Left lung (tissue), 10 donors: ENCODE results near the gene PIGQ. TPM values are rescaled to one million over a fixed set of nuclear protein-coding genes. Genes with fewer than 3 reads are reported as not detected.

Experiments
- ATAC-seq: fragments of 200-7000 bp; cut with Tn5 transposase; one replicate; pipeline ENCODE4 v1.9.1; 2020; ENCODE audit warnings: moderate library complexity
- DNase-seq, 4 donors: peaks; one replicate each; pipeline ENCODE4 v3.0.0-alpha.2; 2013 to 2020
- H3K27ac ChIP-seq, 2 donors: fragments of 200-600 bp; sonication (generic) in 1 of 2; one replicate each; pipeline versions ENCODE4 v1.5.0 to v1.8.0; 2020 to 2021
- H3K27me3 ChIP-seq, 2 donors: fragments of 200-600 bp; sonication (generic) in 1 of 2; one replicate each; pipeline versions ENCODE4 v1.5.0 to v1.8.0; 2020 to 2021
- H3K36me3 ChIP-seq, 2 donors: fragments of 200-600 bp; sonication (generic) in 1 of 2; one replicate each; pipeline versions ENCODE4 v1.5.0 to v1.8.0; 2020 to 2021
- H3K4me1 ChIP-seq, 2 donors: fragments of 200-600 bp; one replicate each; pipeline ENCODE4 v1.8.0; 2021
- H3K4me3 ChIP-seq, 2 donors: fragments of 200-600 bp; sonication (generic) in 1 of 2; one replicate each; pipeline versions ENCODE4 v1.5.0 to v1.8.0; 2020 to 2021; ENCODE audit warnings: mild to moderate bottlenecking in 1 of 2
- H3K9me3 ChIP-seq, 2 donors: fragments of 200-600 bp; sonication (generic) in 1 of 2; one replicate each; pipeline versions ENCODE4 v1.5.0 to v1.8.0; 2020 to 2021
- intact Hi-C, 2 donors: fragments of 100-400 bp; cut with DNase I; formaldehyde crosslinking; loops; one replicate each; pipeline versions ENCODE4 v1.11.2 to v1.14.2; 2022
- polyA plus RNA-seq, 6 donors: library from polyadenylated mRNA; unstranded; fragments of 120-200 nt; gene quantifications; one replicate each; pipeline ENCODE4 v1.2.1, GENCODE V29; 2013; ENCODE audit not compliant: insufficient read length in 6 of 6
- total RNA-seq, 2 donors: library from RNA; stranded (reverse); fragmentation: NEBNext Ultra II Directional; extraction: Animal tissue kit (Norgen Biotek cat#: 25700); gene quantifications; one replicate each; pipeline ENCODE4 v1.2.1, GENCODE V29; 2021
- TF ChIP-seq, protein P1 (sequence below), 2 donors: fragments of 200-600 bp; sonication (generic) in 1 of 2; IDR thresholded peaks; one replicate each; pipeline versions ENCODE4 v1.5.0 to v1.8.0; 2021; ENCODE audit warnings: antibody characterized with exemption in 2 of 2
- donor health status: DM: no; HTN: yes; CAD: no.
- donor health status: DM: no; HTN: no; CAD: no.

The PIGQ gene
- total and polyA plus RNA-seq, 8 donors: 32.9 to 68.5 (median 39.0) TPM

DNA sequence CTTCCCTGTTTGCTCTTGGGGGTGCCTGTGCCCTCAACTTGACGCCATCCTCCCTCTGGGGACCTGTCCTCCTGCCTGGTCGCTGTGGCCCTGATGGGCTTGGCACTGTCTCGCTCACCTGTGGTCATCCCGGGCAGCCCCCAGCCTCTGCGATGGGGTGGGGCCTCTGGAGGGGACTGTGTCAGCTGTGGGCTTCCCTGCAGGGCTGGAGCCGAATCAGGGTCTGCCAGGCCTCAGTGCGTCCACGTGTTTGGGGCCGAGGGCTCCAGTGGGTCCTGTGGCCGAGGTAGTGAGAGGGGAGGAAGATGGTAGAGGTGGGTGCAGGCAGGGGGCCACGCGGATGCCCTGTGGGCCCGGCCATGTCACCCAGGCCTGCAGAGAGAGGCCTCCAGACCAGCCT, 8.0 kb downstream of the PIGQ start:
- Histone ChIP-seq H3K27me3 (no peaks in the 10 kb centered on the region), H3K4me3 (no peak overlapping the region), H3K9me3 (no peaks in the 10 kb centered on the region), H3K36me3 (peaks cover 0 to 42% of the 10 kb centered on the region in 2 donors), H3K27ac (no peak overlapping the region), H3K4me1 (peaks cover 0 to 9% of the 10 kb centered on the region in 2 donors)
- intact Hi-C loops: loop anchor here in 1 of 2 donors (5.0 kb wide), 1 partner anchor 85 kb away; no protein-coding TSS in a partner anchor
- no peak for ATAC-seq
- TF ChIP-seq, protein P1, sequence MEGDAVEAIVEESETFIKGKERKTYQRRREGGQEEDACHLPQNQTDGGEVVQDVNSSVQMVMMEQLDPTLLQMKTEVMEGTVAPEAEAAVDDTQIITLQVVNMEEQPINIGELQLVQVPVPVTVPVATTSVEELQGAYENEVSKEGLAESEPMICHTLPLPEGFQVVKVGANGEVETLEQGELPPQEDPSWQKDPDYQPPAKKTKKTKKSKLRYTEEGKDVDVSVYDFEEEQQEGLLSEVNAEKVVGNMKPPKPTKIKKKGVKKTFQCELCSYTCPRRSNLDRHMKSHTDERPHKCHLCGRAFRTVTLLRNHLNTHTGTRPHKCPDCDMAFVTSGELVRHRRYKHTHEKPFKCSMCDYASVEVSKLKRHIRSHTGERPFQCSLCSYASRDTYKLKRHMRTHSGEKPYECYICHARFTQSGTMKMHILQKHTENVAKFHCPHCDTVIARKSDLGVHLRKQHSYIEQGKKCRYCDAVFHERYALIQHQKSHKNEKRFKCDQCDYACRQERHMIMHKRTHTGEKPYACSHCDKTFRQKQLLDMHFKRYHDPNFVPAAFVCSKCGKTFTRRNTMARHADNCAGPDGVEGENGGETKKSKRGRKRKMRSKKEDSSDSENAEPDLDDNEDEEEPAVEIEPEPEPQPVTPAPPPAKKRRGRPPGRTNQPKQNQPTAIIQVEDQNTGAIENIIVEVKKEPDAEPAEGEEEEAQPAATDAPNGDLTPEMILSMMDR (IDR thresholded peaks at IDR 0.05): no peak
- DNase-seq: no peak

DNA sequence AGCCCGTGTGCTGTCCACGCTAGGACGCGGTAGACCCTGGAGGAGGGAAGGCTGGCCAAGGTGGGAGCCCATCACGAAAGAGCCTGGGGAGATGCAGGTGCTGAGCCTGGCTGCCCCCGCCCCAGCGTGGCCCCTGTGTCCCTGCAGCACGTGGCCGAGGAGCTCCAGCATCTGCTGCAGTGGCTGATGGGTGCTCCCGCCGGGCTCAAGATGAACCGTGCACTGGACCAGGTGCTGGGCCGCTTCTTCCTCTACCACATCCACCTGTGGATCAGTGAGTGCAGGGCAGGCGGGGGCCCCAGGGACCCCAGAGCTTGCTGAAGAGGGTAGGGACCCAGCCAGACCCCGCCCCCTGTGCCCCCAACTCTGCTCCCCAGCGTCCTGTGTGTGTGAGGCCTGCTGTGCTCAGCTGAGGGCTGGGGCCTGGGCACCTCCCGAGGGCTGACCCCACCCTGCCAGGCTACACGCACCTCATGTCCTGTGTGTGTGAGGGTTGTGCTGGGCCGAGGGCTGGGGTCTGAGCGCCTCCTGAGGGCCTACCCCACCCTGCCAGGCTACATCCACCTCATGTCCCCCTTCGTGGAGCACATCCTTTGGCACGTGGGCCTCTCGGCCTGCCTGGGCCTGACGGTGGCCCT, 8.6 kb downstream of the PIGQ start:
- peaks cover 0 to 9% of the 10 kb centered on the region in 2 donors for H3K4me1 ChIP-seq
- no peak overlapping the region for H3K4me3 ChIP-seq
- peaks cover 0 to 47% of the 10 kb centered on the region in 2 donors for H3K36me3 ChIP-seq
- H3K9me3 ChIP-seq: no peaks in the 10 kb centered on the region
- ATAC-seq: no peak
- H3K27ac ChIP-seq: no peak overlapping the region
- no peak for DNase-seq
- TF ChIP-seq, protein P1 (IDR thresholded peaks at IDR 0.05): no peak
- intact Hi-C loops: loop anchor here in 1 of 2 donors (5.0 kb wide), 1 partner anchor 84 kb away; no protein-coding TSS in a partner anchor
- H3K27me3 ChIP-seq: no peaks in the 10 kb centered on the region

- no peaks in the 10 kb centered on the region for H3K27me3 ChIP-seq
- peaks cover 0 to 44% of the 10 kb centered on the region in 2 donors for H3K36me3 ChIP-seq
- ATAC-seq (peak; percentile 93), DNase-seq (peak in 3 of 4 donors; percentile 60 to 94 (median 67))
- intact Hi-C loops: loop anchor here in 1 of 2 donors (5.0 kb wide), 1 partner anchor 83 kb away; no protein-coding TSS in a partner anchor
- H3K4me3 ChIP-seq: no peak overlapping the region
- TF ChIP-seq, protein P1 (IDR thresholded peaks at IDR 0.05): peak; percentile 68 to 89
- no peak overlapping the region for H3K27ac ChIP-seq
- H3K9me3 ChIP-seq: no peaks in the 10 kb centered on the region
- peaks cover 0 to 9% of the 10 kb centered on the region in 2 donors for H3K4me1 ChIP-seq
Observed at GRCh38 chr16:578870-579405, 9.2 kb downstream of the PIGQ start.

- no peaks in the 10 kb centered on the region for H3K27me3 ChIP-seq
- DNase-seq (no peak), ATAC-seq (no peak)
- TF ChIP-seq, protein P1 (IDR thresholded peaks at IDR 0.05): no peak
- H3K27ac ChIP-seq: no peak overlapping the region
- no peak overlapping the region for H3K4me3 ChIP-seq
- H3K4me1 ChIP-seq: peaks cover 0 to 9% of the 10 kb centered on the region in 2 donors
- H3K36me3 ChIP-seq: peaks cover 0 to 30% of the 10 kb centered on the region in 2 donors
- no peaks in the 10 kb centered on the region for H3K9me3 ChIP-seq
- intact Hi-C loops: no loop called here
Observed at GRCh38 chr16:580141-580945, 10.6 kb downstream of the PIGQ start.
